Endothelial cell of umbilical vein (primary cell): ENCODE data around the gene METTL26. TPM values are rescaled to one million over a fixed set of nuclear protein-coding genes. Genes with fewer than 3 reads are reported as not detected.

Source experiments
- BruUV-seq: library from RNA; stranded (reverse); fragments of 400-500 nt; replicated peaks from 2 replicates; lab custom pipeline; 2021; lab: Mats Ljungman, UMichigan
- CTCF ChIA-PET: fragments of 300-600, 350-600 bp; sonication (Branson Sonifier 250); formaldehyde crosslinking; loops from one replicate; lab custom pipeline; 2021; ENCODE audit warnings: antibody characterized with exemption, inconsistent platforms; lab: Charles Lee
- POLR2A ChIA-PET: fragments of 300-600, 350-600 bp; sonication (Branson Sonifier 250); formaldehyde crosslinking; loops from one replicate; lab custom pipeline; 2021; ENCODE audit warnings: antibody characterized with exemption, inconsistent platforms; lab: Charles Lee
- DNase-seq: peaks from one replicate; pipeline ENCODE4 v3.0.0-alpha.2; 2011; ENCODE audit warnings: low read depth, low spot score
- FAIRE-seq: peaks from 2 replicates; lab custom pipeline; 2011; peaks lifted over from hg19 to GRCh38; lab: Jason Lieb, UNC
- H2AFZ ChIP-seq: 2 replicates; pipeline ENCODE4 v1.6.0; 2012; ENCODE audit warnings: low read depth, low read length, control low read depth, inconsistent platforms
- H3K27ac ChIP-seq: 2 replicates; pipeline ENCODE4 v1.5.1; 2011; ENCODE audit warnings: low read depth, mild to moderate bottlenecking, control low read depth, low read length, moderate library complexity; ENCODE audit not compliant: insufficient read depth
- H3K27me3 ChIP-seq, 2 experiments: 2 replicates each; pipeline versions ENCODE4 v1.6.0 to v1.6.1; 2011; ENCODE audit warnings: low read length in 2 of 2, mixed read lengths in 1 of 2; ENCODE audit not compliant: control insufficient read depth in 2 of 2, insufficient read depth in 2 of 2
- H3K36me3 ChIP-seq, 2 experiments: 2 replicates in 1 of 2; 3 replicates in 1 of 2; pipeline ENCODE4 v1.5.1; 2011; ENCODE audit warnings: low read length in 2 of 2, mild to moderate bottlenecking in 1 of 2, moderate library complexity in 1 of 2; ENCODE audit not compliant: control insufficient read depth in 2 of 2, insufficient read depth in 2 of 2; ENCODE audit errors: extremely low read depth in 1 of 2
- H3K4me1 ChIP-seq: 3 replicates; pipeline ENCODE4 v1.5.1; 2011; ENCODE audit warnings: mild to moderate bottlenecking, low read length; ENCODE audit not compliant: control insufficient read depth, insufficient read depth; ENCODE audit errors: extremely low read depth
- H3K4me2 ChIP-seq: 2 replicates; pipeline ENCODE4 v1.6.1; 2011; ENCODE audit warnings: low read length, control low read depth, mixed read lengths; ENCODE audit not compliant: insufficient read depth
- H3K4me3 ChIP-seq, 3 experiments: fragments of 200-600 bp in 1 of 3; sonication (generic), shearing (Covaris generic) in 1 of 3; replicated peaks in 1 of 3; 2 replicates each; pipeline ENCODE4 v1.5.1; 2011 to 2016; ENCODE audit warnings: control low read depth in 3 of 3, low read length in 3 of 3, mild to moderate bottlenecking in 2 of 3, inconsistent platforms in 1 of 3, low read depth in 1 of 3, moderate library complexity in 1 of 3; ENCODE audit not compliant: insufficient read depth in 1 of 3
- H3K79me2 ChIP-seq: 2 replicates; pipeline ENCODE4 v1.6.0; 2012; ENCODE audit warnings: low read length, inconsistent platforms; ENCODE audit not compliant: control insufficient read depth, insufficient read depth
- H3K9ac ChIP-seq: replicated peaks from 2 replicates; pipeline ENCODE3; 2011; ENCODE audit warnings: low read length, control low read depth; ENCODE audit not compliant: insufficient read depth; ENCODE audit errors: extremely low read depth
- H3K9me1 ChIP-seq: replicated peaks from 3 replicates; pipeline ENCODE4 v1.6.0; 2011; ENCODE audit warnings: mild to moderate bottlenecking, low read length; ENCODE audit not compliant: control insufficient read depth, insufficient read depth; ENCODE audit errors: extremely low read depth
- H3K9me3 ChIP-seq: replicated peaks from 2 replicates; pipeline ENCODE4 v1.5.1; 2012; ENCODE audit warnings: low read length, inconsistent platforms; ENCODE audit not compliant: control insufficient read depth, insufficient read depth
- H4K20me1 ChIP-seq: replicated peaks from 2 replicates; pipeline ENCODE3; 2011; ENCODE audit warnings: mild to moderate bottlenecking, low read length; ENCODE audit not compliant: control insufficient read depth, insufficient read depth; ENCODE audit errors: extremely low read depth
- EZH2 ChIP-seq: IDR thresholded peaks from 2 replicates; pipeline ENCODE4 v1.6.1; 2012; ENCODE audit warnings: borderline replicate concordance, low read depth, mild to moderate bottlenecking, moderate library complexity, low read length, inconsistent platforms; ENCODE audit not compliant: severe bottlenecking
- FOS ChIP-seq: IDR thresholded peaks from 2 replicates; pipeline ENCODE4 v1.6.1; 2011; ENCODE audit warnings: mild to moderate bottlenecking, low read length, moderate library complexity, borderline replicate concordance; ENCODE audit not compliant: insufficient read depth
- GATA2 ChIP-seq: IDR thresholded peaks from 2 replicates; pipeline ENCODE4 v1.7.0; 2011; ENCODE audit warnings: low read depth, mild to moderate bottlenecking, moderate library complexity, mixed read lengths, low read length; ENCODE audit not compliant: insufficient read length, insufficient read depth
- JUN ChIP-seq: IDR thresholded peaks from 2 replicates; pipeline ENCODE4 v1.6.1; 2011; ENCODE audit warnings: borderline replicate concordance, low read depth; ENCODE audit not compliant: insufficient read length, insufficient read depth
- MYC ChIP-seq: IDR thresholded peaks from one replicate; pipeline ENCODE4 v1.6.1; 2011; ENCODE audit warnings: mild to moderate bottlenecking, low read depth, low read length
- POLR2A ChIP-seq: IDR thresholded peaks from 2 replicates; pipeline ENCODE4 v1.6.1; 2012; ENCODE audit warnings: low read depth, mild to moderate bottlenecking, control low read depth, low read length
- POLR2AphosphoS5 ChIP-seq: IDR thresholded peaks from 2 replicates; pipeline ENCODE4 v1.6.1; 2012; ENCODE audit warnings: low read depth, mild to moderate bottlenecking, control low read depth, low read length, moderate library complexity; ENCODE audit not compliant: insufficient read depth
- dilution Hi-C: fragments of 300-500 bp; cut with MboI; formaldehyde crosslinking; loops from one replicate; pipeline ENCODE4 v1.15.0; 2019; ENCODE audit warnings: low sequenced_read_pairs; ENCODE audit not compliant: extremely low pct_ligation_motif_present
- intact Hi-C: fragments of 100-400 bp; cut with micrococcal nuclease; formaldehyde crosslinking; loops from one replicate; pipeline ENCODE4 v1.10.0; 2022
- polyA plus RNA-seq, 4 experiments: library from polyadenylated mRNA; depleted of rRNA in 3 of 4; stranded (reverse) in 3 of 4; unstranded in 1 of 4; fragments of >200 nt; gene quantifications; 2 replicates each; pipeline versions ENCODE4 v1.2.1 to v1.2.3, GENCODE V29; 2011 to 2012; ENCODE audit warnings: missing spikeins in 1 of 4
- total RNA-seq: library from RNA; stranded (reverse); gene quantifications from 2 replicates; pipeline ENCODE4 v1.2.3, GENCODE V29; 2021
- TF ChIP-seq, protein P1 (sequence below): IDR thresholded peaks from 2 replicates; pipeline ENCODE4 v1.6.1; 2011; ENCODE audit not compliant: insufficient read depth, insufficient read length
- TF ChIP-seq, protein P2 (sequence below), 2 donors: IDR thresholded peaks; 1 replicate in 1 of 2; 2 replicates in 1 of 2; pipeline ENCODE4 v1.5.1; 2011; ENCODE audit warnings: low read length in 2 of 2, mild to moderate bottlenecking in 2 of 2, moderate library complexity in 2 of 2, control low read depth in 1 of 2, inconsistent platforms in 1 of 2, low read depth in 1 of 2; ENCODE audit not compliant: insufficient read depth in 1 of 2; ENCODE audit errors: extremely low read depth in 1 of 2

The METTL26 gene
- total and polyA plus RNA-seq, 2 donors (not counting 3 experiments of a cell fraction or from before 2014, with no cell fraction given): 114 to 138 TPM

DNA sequence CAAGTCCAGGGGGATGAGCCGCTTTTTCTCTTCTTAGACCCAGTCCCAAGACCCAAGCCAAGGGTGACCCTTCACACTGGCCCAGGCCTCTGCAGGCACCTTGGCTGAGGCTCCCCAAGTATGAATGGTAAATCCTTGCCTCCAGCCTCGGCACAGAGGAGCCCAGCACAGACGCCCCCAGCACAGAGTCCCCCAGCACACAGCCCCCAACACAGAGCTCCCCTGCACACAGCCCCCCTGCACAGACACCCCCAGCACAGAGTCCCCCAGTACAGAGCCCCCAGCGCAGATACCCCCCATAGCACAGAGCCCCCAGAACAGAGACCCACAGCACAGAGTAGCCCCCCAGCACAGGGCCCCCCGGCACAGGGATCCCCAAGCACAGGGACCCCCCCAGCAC is 4.5 kb upstream of the METTL26 start:
- H3K9ac ChIP-seq: no peak overlapping the region
- H2AFZ ChIP-seq: no peak overlapping the region
- H4K20me1 ChIP-seq: no peaks in the 10 kb centered on the region
- no peak overlapping the region for H3K4me2 ChIP-seq
- no peaks in the 10 kb centered on the region for H3K27me3 ChIP-seq
- dilution Hi-C loops: no loop called here
- DNase-seq: no peak
- peaks cover 9% of the 10 kb centered on the region for H3K4me1 ChIP-seq
- CTCF ChIA-PET: interaction anchor here (0.7 kb wide), 1 partner anchor 15 kb away, joined by 3 read pairs; no protein-coding TSS in a partner anchor
- no peak overlapping the region for H3K4me3 ChIP-seq
- no peak overlapping the region for H3K27ac ChIP-seq
- H3K79me2 ChIP-seq: no peaks in the 10 kb centered on the region
- BruUV-seq: no TSS peak
- TF ChIP-seq, protein P1, sequence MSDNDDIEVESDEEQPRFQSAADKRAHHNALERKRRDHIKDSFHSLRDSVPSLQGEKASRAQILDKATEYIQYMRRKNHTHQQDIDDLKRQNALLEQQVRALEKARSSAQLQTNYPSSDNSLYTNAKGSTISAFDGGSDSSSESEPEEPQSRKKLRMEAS: no peak
- no peak for TF ChIP-seq FOS
- TF ChIP-seq POLR2A: no peak
- TF ChIP-seq, protein P2, sequence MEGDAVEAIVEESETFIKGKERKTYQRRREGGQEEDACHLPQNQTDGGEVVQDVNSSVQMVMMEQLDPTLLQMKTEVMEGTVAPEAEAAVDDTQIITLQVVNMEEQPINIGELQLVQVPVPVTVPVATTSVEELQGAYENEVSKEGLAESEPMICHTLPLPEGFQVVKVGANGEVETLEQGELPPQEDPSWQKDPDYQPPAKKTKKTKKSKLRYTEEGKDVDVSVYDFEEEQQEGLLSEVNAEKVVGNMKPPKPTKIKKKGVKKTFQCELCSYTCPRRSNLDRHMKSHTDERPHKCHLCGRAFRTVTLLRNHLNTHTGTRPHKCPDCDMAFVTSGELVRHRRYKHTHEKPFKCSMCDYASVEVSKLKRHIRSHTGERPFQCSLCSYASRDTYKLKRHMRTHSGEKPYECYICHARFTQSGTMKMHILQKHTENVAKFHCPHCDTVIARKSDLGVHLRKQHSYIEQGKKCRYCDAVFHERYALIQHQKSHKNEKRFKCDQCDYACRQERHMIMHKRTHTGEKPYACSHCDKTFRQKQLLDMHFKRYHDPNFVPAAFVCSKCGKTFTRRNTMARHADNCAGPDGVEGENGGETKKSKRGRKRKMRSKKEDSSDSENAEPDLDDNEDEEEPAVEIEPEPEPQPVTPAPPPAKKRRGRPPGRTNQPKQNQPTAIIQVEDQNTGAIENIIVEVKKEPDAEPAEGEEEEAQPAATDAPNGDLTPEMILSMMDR (IDR thresholded peaks at IDR 0.05; ENCODE audit: extremely low read depth in 1 of 2, insufficient read depth in 1 of 2, low read depth in 1 of 2, low read length in 2 of 2): no peak
- TF ChIP-seq EZH2: no peak
- TF ChIP-seq POLR2AphosphoS5: no peak
- TF ChIP-seq GATA2: no peak
- TF ChIP-seq JUN: no peak
- no peak for TF ChIP-seq MYC
- H3K9me1 ChIP-seq: no peaks in the 10 kb centered on the region
- FAIRE-seq: no peak
- POLR2A ChIA-PET: no interaction called here
- intact Hi-C loops: no loop called here
- no peaks in the 10 kb centered on the region for H3K36me3 ChIP-seq
- no peaks in the 10 kb centered on the region for H3K9me3 ChIP-seq
